H9 (cell line): ENCODE results near the gene CORO7. TPM values are rescaled to one million over a fixed set of nuclear protein-coding genes. Genes with fewer than 3 reads are reported as not detected.

Experiments
- DNase-seq: peaks from one replicate; pipeline ENCODE4 v3.0.0-alpha.2; 2017
- H2AFZ ChIP-seq: one replicate; pipeline ENCODE4 v1.6.1; 2013; ENCODE audit warnings: mild to moderate bottlenecking, low read length, control low read depth, moderate library complexity
- H2AK5ac ChIP-seq: 2 replicates; pipeline ENCODE4 v1.6.1; 2013; ENCODE audit warnings: low read length, control low read depth, mixed read lengths; ENCODE audit not compliant: insufficient read length
- H2BK120ac ChIP-seq: one replicate; pipeline ENCODE4 v1.6.1; 2013; ENCODE audit warnings: low read depth, mild to moderate bottlenecking, low read length, control low read depth, inconsistent platforms; ENCODE audit not compliant: poor library complexity, severe bottlenecking
- H2BK12ac ChIP-seq: 2 replicates; pipeline ENCODE4 v1.6.1; 2013; ENCODE audit warnings: low read length, control low read depth, mixed read lengths, low read depth; ENCODE audit not compliant: insufficient read length
- H2BK15ac ChIP-seq: 2 replicates; pipeline ENCODE4 v1.6.1; 2013; ENCODE audit warnings: low read depth, low read length, control low read depth
- H2BK20ac ChIP-seq: one replicate; pipeline ENCODE4 v1.6.1; 2013; ENCODE audit warnings: low read depth, mild to moderate bottlenecking, low read length, control low read depth, inconsistent platforms; ENCODE audit not compliant: poor library complexity, severe bottlenecking
- H2BK5ac ChIP-seq: 2 replicates; pipeline ENCODE4 v1.6.1; 2013; ENCODE audit warnings: low read length, control low read depth, mixed read lengths; ENCODE audit not compliant: insufficient read length
- H3K14ac ChIP-seq: 2 replicates; pipeline ENCODE4 v1.6.1; 2013; ENCODE audit warnings: low read length, control low read depth; ENCODE audit not compliant: insufficient read depth
- H3K18ac ChIP-seq: 2 replicates; pipeline ENCODE4 v1.6.1; 2013; ENCODE audit warnings: low read depth, mild to moderate bottlenecking, mixed read lengths, low read length, control low read depth; ENCODE audit not compliant: insufficient read length
- H3K23ac ChIP-seq: 2 replicates; pipeline ENCODE4 v1.6.1; 2013; ENCODE audit warnings: low read length, control low read depth, mixed read lengths, low read depth; ENCODE audit not compliant: insufficient read length
- H3K23me2 ChIP-seq: 2 replicates; pipeline ENCODE4 v1.6.1; 2013; ENCODE audit warnings: low read depth, mild to moderate bottlenecking, mixed read lengths, low read length, control low read depth; ENCODE audit not compliant: insufficient read length, poor library complexity, severe bottlenecking
- H3K27ac ChIP-seq: 2 replicates; pipeline ENCODE4 v1.5.1; 2013; ENCODE audit warnings: low read length, control low read depth, mixed read lengths, low read depth; ENCODE audit not compliant: insufficient read length
- H3K27me3 ChIP-seq: 2 replicates; pipeline ENCODE4 v1.6.1; 2013; ENCODE audit warnings: low read length, control low read depth, inconsistent platforms; ENCODE audit not compliant: insufficient read depth
- H3K4ac ChIP-seq: 2 replicates; pipeline ENCODE4 v1.6.1; 2013; ENCODE audit warnings: low read depth, mild to moderate bottlenecking, control low read depth, inconsistent platforms, low read length, moderate library complexity
- H3K4me1 ChIP-seq: 2 replicates; pipeline ENCODE4 v1.6.1; 2013; ENCODE audit warnings: low read length, control low read depth, inconsistent platforms; ENCODE audit not compliant: insufficient read depth
- H3K4me2 ChIP-seq: 2 replicates; pipeline ENCODE4 v1.6.1; 2013; ENCODE audit warnings: low read length, control low read depth, mixed read lengths; ENCODE audit not compliant: insufficient read length, insufficient read depth
- H3K56ac ChIP-seq: 2 replicates; pipeline ENCODE4 v1.6.1; 2013; ENCODE audit warnings: low read depth, mild to moderate bottlenecking, mixed read lengths, low read length, control low read depth; ENCODE audit not compliant: insufficient read length
- H3K79me1 ChIP-seq: 2 replicates; pipeline ENCODE4 v1.6.1; 2013; ENCODE audit warnings: low read depth, mild to moderate bottlenecking, moderate library complexity, low read length, control low read depth, inconsistent platforms; ENCODE audit not compliant: insufficient read depth, poor library complexity, severe bottlenecking
- H3K79me2 ChIP-seq: 2 replicates; pipeline ENCODE4 v1.6.1; 2013; ENCODE audit warnings: low read length, control low read depth, inconsistent platforms; ENCODE audit not compliant: insufficient read depth
- H3K9ac ChIP-seq: 2 replicates; pipeline ENCODE4 v1.6.1; 2013; ENCODE audit warnings: low read length, control low read depth, mixed read lengths; ENCODE audit not compliant: insufficient read length; ENCODE audit errors: extremely low read depth
- H3K9me3 ChIP-seq: one replicate; pipeline ENCODE4 v1.6.1; 2013; ENCODE audit warnings: low read depth, low read length, inconsistent platforms; ENCODE audit not compliant: control insufficient read depth
- H3T11ph ChIP-seq: one replicate; pipeline ENCODE4 v1.6.1; 2013; ENCODE audit warnings: mild to moderate bottlenecking, low read length, control low read depth, inconsistent platforms
- H4K20me1 ChIP-seq: one replicate; pipeline ENCODE4 v1.6.1; 2013; ENCODE audit not compliant: control insufficient read depth, insufficient read length, insufficient read depth
- H4K5ac ChIP-seq: 2 replicates; pipeline ENCODE4 v1.6.1; 2013; ENCODE audit warnings: low read depth, mild to moderate bottlenecking, mixed read lengths, low read length, control low read depth; ENCODE audit not compliant: insufficient read length
- H4K8ac ChIP-seq: replicated peaks from 2 replicates; pipeline ENCODE4 v1.6.1; 2013; ENCODE audit warnings: low read length, control low read depth, mixed read lengths, low read depth; ENCODE audit not compliant: insufficient read length
- H4K91ac ChIP-seq: 2 replicates; pipeline ENCODE4 v1.6.1; 2013; ENCODE audit warnings: low read depth, mild to moderate bottlenecking, moderate library complexity, mixed read lengths, low read length, control low read depth; ENCODE audit not compliant: insufficient read length
- H3K27ac Mint-ChIP-seq, 3 experiments: 2 replicates in 2 of 3; 3 replicates in 1 of 3; pipeline ENCODE4 v1.8.0; 2020 to 2021; ENCODE audit warnings: mixed read lengths in 3 of 3, mild to moderate bottlenecking in 1 of 3, moderate library complexity in 1 of 3
- H3K27me3 Mint-ChIP-seq: 2 replicates; pipeline ENCODE4 v1.8.0; 2021; ENCODE audit warnings: low read depth, mild to moderate bottlenecking, moderate library complexity, mixed read lengths
- H3K36me3 Mint-ChIP-seq, 3 experiments: 2 replicates in 2 of 3; 3 replicates in 1 of 3; pipeline ENCODE4 v1.8.0; 2020 to 2021; ENCODE audit warnings: low read depth in 3 of 3, mixed read lengths in 3 of 3; ENCODE audit not compliant: insufficient read depth in 1 of 3
- H3K4me1 Mint-ChIP-seq, 2 experiments: 2 replicates each; pipeline ENCODE4 v1.8.0; 2020; ENCODE audit warnings: mixed read lengths in 2 of 2
- H3K4me3 Mint-ChIP-seq, 2 experiments: 2 replicates in 1 of 2; 3 replicates in 1 of 2; pipeline ENCODE4 v1.8.0; 2020 to 2021; ENCODE audit warnings: mild to moderate bottlenecking in 2 of 2, mixed read lengths in 2 of 2, moderate library complexity in 1 of 2
- H3K9me3 Mint-ChIP-seq, 2 experiments: 2 replicates in 1 of 2; 3 replicates in 1 of 2; pipeline ENCODE4 v1.8.0; 2020; ENCODE audit warnings: mild to moderate bottlenecking in 2 of 2, mixed read lengths in 2 of 2, moderate library complexity in 1 of 2
- CTCF ChIP-seq: fragments of 200-600 bp; sonication (generic); conservative IDR thresholded peaks from 3 replicates; pipeline ENCODE4 v1.8.0; 2021; ENCODE audit warnings: antibody characterized with exemption, mild to moderate bottlenecking
- WGBS: extraction: QIAGEN DNeasy Blood & Tissue Kit; methylation state at CpG from one replicate; pipeline ENCODE4 v1.1.7; 2013; ENCODE audit warnings: missing lambda C conversion rate, low lambda C conversion rate, mixed read lengths; ENCODE audit not compliant: insufficient read length; ENCODE audit errors: extremely low coverage; 5-methylcytosine and 5-hydroxymethylcytosine counted together
- total RNA-seq: library from RNA; stranded (reverse); gene quantifications from 2 replicates; pipeline ENCODE4 v1.2.1, GENCODE V29; 2021

CORO7 gene
- total RNA-seq, 1 experiment from 2014 or later = 38.4 TPM

DNA sequence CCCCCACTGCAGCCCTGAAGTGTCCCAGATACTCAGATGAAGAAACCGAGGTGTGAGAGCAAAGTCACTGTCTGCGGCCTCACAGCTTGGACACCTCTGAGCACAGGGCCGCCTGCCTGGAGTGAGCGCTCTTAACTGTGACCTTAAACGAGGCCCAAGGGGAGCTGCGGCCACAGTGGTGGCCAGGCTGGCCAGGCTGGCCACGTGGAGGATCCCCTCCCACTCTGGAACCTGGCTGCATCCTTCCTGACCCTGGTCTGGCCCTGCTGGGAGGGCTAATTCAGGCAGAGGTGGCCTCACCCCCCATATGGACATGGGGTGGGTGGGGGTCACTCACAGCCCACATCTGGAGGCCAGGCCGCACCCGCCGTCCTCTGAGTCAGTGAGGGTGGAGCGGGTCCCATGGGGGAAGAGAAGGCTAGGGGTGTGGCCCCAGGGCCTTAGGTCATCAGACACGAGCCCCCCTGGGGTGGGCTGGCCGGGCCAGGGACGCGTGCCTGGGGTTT, 38.2 kb downstream of the CORO7 start:
- Histone ChIP-seq H3K14ac (no peak overlapping the region), H2BK15ac (no peak overlapping the region), H3K79me2 (peaks cover 1% of the 10 kb centered on the region; the same call in 1 of the 2 replicates), H3K18ac (peak overlapping the region; percentile 5), H3K56ac (no peak overlapping the region), H4K91ac (no peak overlapping the region), H3K23me2 (no peaks in the 10 kb centered on the region), H3K4ac (no peak overlapping the region), H3K27me3 (no peaks in the 10 kb centered on the region), H2AK5ac (no peak overlapping the region), H2BK5ac (no peak overlapping the region), H4K20me1 (no peaks in the 10 kb centered on the region), H2BK12ac (no peak overlapping the region), H2AFZ (no peak overlapping the region), H4K5ac (no peak overlapping the region), H3K27ac (no peak overlapping the region), H3K9me3 (no peaks in the 10 kb centered on the region), H3K79me1 (no peaks in the 10 kb centered on the region), H3K4me2 (no peak overlapping the region), H2BK120ac (no peak overlapping the region), H3K23ac (no peak overlapping the region), H3K9ac (no peak overlapping the region), H3K4me1 (peaks cover 11% of the 10 kb centered on the region; the same call in 1 of the 2 replicates), H4K8ac (no peak overlapping the region), H3T11ph (no peak overlapping the region), H2BK20ac (no peak overlapping the region)
- WGBS = no CpG with 5 or more reads among the region's 15 CpGs
- H3K4me3 Mint-ChIP-seq = peak overlapping the region in 1 of 2 experiments; percentile 43; a peak in 1 of 5 replicates
- H3K27ac Mint-ChIP-seq = peak overlapping the region; percentile 27 to 93 (median 41); a peak in 3 of 7 replicates
- H3K36me3 Mint-ChIP-seq = peaks cover 0 to 3% (median 3%) of the 10 kb centered on the region in 3 experiments; a peak in 3 of 7 replicates
- peaks cover 28 to 53% of the 10 kb centered on the region in 2 experiments for H3K4me1 Mint-ChIP-seq
- no peak for DNase-seq
- no peaks in the 10 kb centered on the region for H3K9me3 Mint-ChIP-seq
- H3K27me3 Mint-ChIP-seq = no peaks in the 10 kb centered on the region
- TF ChIP-seq CTCF = no peak
